Measurements from ENCODE around the gene BCL10.
"Not testable (repeated sequence)": the region's sequence is repeated elsewhere in the genome, so short reads cannot be mapped to it uniquely, and the experiment has no call there.

Gene BCL10

DNA sequence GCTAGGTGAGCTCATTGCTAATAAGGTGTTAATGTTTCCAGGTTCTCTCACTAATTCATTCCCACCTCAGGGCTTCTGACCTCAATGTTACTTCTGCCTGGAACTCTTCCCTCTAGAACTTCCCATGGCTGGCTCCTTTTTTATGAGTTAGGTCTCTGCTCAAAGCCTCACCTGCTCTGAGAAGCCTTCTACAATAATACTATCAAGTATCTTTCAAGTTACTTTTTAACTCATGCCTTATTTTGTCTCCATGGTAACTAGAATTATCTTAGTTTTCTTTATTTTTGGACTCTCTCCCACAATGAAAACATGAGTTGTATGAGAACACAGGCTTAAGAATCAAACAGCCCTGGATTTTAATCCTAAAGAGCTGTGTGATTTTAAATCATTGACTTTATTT is 13.4 kb downstream of the BCL10 start:
- no peak for DNase-seq

DNA sequence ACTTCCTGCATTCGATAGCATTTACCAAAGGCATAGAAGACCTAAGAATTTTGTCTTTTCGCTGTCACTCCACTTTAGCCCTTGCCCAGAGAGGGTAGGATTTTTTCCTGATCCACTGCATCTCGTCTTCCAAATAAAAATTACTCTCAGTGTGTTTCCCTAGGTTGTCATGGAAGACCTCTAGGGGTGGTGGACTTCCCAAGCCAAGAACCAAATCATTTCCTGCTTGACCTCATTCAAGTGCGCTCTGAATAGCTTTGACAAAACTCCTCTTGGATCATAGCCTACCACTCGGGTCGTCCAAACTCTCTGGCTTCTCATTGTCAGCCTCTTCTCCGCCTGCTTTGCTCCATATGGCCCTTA is 16.5 kb downstream of the BCL10 start:
- no peak for DNase-seq

DNA sequence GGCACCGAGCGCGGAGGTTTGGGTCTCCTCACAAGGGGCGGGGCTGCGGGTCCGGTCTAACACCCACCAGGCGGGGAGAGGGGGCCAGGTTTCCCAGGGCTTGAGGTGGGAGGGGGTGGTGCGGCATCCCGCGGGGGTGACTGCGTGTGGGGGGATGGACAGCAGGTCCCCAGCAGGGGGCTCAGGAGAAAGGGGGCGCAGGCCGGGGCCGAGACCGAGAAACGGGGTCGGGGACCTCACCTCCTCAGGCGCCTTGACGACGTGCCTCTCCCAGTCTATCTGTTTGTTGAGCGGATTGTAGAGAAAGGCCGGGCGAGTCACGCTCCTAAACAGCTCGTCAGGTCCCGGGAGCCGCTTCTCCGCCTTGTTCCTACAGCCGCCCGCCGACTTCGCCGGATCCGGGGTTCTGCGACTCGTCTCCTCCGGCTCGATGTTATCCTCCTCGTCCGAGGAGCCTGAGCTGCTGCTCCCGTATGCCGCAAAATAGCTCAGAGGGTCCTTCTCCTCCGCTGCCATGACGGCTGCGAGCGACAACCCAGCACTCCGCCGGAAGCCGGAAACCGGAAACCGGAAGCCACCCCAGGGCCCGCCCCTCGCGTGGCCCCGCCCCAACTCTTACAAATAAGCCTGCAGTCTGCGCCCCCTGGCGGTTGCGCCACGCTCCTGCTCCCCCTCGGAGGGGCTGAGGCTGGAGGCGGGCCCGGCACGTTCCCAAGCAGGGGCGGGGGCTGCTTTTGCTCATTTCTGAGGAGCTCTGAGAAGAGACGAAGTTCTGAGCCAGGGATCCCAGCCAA is 17.1 kb downstream of the BCL10 start, which contains the start of gene C1orf52:
TSS of gene C1orf52 (minus strand) at position 545 of the 794 bp plus-strand sequence. CDS start at position 516, 29 bp downstream.
- DNase-seq: peak; percentile 85

DNA sequence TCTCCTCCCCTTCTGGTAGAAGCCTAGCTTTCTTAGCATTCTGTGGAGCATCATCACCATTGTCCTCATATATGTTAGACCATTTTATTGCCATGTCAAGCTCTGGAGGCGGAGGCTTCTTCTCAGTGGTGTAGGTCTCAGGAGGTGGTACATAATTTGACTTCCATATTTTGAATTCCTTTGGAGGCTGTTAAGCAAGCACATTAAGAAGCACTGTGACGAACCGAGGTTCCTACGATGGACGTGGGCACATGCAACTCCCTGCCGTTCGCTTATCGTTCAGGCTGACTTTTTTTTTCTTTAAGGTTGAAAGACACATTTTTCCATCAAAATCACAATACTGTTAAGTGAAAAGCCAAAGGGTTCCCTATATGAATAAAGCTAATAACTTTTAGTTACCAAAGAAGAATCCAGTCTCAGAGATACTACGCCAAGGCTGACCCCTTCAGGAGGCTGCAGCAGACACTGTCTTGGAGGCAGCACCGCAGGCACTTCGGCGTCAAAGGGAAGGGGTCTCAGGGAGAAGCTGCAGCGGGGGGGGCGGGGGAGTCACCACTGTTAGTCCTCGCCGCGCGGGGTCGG is 17.8 kb downstream of the BCL10 start:
- DNase-seq: no peak

DNA sequence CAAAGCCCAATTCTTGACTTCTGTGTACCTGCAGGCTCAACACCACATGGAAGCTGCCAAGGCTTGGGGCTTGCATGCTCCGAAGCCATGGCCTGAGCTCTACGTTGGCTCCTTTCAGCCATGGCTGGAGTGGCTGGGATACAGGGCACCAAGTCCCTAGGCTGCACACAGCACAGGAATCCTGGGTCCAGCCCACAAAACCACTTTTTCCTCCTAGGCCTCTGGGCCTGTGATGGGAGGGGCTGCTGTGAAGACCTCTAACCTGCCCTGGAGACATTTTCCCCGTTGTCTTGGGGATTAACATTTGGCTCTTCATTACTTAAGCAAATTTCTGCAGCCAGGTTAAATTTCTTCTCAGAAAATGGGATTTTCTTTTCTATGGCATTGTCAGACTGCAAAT is 27.4 kb downstream of the BCL10 start:
- DNase-seq: not testable (repeated sequence)

DNA sequence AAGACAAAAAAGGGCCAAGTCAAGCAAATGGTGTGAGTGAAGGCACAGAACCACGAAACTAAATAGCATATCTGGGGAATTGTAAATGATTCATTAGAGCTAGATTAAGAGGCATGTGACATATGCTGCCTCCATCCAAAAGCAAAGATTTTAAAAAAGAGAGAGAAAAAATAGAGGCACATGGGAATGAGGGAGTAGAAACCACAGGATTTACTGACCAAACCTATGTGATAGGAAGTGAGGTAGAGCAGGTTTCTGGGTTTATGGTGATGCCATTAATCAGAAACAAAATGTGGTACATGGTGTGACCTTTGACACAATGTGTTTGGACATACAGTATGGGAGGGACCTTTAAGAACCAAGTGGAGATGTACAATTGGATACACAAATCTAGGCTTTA is 30.5 kb downstream of the BCL10 start:
- no peak for DNase-seq

DNA sequence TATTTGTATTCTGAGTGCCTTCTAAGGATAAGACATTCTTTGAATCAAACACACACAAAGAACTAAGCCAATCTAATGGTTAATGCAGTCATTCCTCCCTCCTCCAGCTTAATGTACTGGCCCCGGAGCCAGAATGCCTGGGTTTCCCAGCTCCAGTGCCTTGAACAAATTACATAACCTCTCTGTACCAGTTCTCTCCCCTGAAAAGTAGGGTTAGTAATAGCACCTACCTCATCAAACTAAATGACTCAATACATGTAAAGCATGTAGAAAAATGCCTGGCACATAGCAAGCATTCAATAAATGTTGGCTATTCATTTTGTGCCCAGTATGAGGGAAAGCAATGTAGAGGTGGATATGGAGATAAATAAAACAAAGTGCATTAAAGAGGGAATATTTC is 31.0 kb downstream of the BCL10 start:
- no peak for DNase-seq

DNA sequence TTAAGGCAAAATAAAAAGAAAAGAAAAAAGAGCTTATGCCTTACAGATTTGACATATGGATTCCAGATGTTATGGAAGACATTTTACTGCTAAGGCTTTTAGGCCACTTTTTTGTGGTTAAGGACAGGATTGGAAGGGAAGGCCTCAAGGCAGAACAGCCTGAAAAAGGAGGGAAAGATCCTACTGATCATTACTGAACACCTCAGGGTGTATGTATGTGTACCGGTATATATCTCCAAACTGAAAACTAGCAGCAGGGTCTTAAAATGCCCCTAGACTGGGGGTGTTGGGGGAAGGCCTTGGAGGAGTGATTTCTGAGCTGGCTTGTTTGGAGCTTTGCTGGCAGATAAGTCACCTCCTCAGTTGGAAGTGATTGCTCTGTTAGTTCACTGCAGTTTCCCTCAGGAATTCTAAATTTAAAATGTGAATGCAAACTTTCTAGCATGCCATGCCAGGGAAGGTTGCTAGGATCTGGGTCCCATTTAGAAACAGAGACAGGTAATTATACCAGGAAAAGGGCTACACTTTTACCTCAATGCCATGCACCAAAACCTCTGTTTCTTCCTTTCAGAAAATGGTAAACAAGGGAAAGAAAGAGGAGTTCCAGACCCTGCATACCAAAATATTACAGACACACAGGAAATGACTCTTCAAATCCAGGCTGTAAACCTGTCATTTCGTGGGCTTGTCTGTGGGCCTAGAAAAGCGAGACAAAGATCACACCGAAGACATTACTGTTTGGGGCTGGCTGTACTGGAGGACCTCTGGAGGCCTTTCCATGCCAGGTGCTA is 32.0 kb downstream of the BCL10 start:
- DNase-seq: peak; percentile 13

DNA sequence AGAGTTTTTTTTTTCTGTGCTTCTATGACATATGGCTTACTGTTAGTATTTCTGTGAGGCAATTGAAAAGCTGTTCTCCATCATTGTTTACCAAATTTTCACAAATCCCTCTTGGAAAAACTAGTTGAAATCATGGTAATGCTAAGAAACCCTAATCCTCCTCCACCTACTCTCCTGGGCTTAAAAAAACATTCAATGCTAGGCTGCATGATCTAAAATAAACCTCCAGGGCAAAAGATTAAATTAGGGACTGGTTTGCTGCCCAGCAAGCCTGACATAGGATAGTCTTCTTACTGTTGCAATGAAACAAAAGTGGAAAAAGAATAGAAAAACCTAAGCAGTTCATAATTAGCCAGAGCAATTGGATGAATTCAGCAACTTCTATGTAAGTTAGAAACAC is 33.1 kb downstream of the BCL10 start:
- no peak for DNase-seq

DNA sequence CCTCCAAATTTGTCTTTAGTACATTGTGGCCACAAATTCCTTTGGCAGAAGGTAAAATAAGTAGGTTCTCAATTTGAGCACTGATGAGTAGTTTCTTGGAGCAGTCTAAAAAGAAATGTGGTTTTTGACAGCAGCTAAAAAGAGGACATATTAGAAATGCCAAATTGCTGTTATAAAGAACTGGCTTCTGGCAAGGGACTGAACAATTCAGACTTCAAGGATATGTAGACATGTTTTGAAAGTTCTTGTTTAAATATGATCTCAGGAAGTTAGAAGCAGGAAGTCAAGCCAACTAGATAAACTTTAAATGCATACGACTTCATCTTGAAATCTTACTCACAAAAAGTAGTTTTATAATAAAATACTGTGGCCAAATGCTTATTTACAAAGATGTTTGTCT is 35.8 kb downstream of the BCL10 start:
- DNase-seq: no peak

DNA sequence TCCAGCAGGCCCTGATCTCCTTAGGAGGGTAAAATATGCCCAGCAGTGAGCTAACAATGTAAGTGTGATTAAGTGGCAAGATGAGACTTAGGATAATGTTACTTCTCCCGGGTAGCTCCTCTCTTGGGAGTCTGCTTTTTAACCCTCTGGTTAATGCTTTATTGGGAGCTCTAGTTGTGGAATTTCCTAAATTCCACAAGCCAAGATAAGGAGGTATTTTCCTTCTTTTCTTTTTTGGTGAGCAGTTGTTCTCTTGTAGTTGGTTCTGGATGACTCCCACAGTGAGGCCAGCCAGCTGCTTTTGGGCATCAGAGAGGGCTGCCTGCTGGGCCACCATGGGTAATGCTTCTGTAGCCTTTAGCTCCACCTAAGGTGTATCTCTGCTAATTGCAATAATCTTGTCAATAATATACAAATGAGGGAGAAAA is 36.2 kb downstream of the BCL10 start:
- no peak for DNase-seq

DNA sequence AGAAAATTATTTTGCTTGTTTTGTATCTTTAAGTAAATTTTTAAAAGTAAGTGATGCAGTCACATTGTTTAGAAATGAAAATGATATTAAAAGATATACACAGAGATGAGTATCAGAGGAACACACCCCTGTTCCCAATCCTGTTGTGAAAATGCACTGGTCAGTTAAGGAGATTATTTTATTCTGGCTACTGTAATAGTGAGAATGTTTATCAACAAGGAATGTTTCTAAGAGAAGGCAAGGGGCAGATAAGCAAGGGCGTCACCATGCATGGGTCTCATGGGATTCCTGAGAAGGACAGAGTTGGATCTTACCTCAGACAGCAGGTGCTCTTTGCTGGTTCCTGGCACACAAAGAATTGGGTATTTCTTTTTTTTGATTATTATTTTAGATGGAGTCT is 38.8 kb downstream of the BCL10 start:
- DNase-seq: no peak

DNA sequence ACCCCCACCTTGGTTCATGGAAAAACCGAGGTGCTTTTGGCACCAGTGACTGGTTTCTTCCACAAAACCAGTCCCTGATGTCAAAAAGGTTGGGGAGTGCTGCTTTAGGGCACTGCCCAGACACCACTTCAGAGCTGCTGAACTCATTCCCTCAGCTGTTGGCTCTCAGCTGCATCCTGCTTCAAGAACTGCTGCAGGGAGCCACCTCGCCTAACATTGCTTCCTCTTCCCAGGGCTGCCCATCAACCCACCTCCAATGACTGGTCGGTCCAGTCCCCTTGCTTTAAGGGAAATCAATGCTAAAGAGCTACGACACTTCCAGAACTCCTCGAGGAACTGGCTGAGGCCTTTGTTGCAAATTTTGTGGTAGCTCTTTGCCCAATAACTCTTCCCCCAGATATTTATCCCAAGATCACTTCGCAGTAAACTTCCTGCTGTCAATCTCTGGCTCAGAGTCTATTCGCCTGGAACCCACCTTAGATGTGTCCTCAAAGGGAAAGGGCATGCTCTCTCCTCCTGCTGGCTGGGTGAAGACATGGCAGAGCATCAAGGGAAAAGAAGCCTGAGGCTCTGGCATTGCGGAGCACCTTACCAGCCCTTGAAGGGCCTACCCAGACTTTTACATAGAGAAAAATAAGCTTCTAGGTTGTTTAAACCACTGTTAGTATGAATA is 46.0 kb downstream of the BCL10 start:
- no peak for DNase-seq

DNA sequence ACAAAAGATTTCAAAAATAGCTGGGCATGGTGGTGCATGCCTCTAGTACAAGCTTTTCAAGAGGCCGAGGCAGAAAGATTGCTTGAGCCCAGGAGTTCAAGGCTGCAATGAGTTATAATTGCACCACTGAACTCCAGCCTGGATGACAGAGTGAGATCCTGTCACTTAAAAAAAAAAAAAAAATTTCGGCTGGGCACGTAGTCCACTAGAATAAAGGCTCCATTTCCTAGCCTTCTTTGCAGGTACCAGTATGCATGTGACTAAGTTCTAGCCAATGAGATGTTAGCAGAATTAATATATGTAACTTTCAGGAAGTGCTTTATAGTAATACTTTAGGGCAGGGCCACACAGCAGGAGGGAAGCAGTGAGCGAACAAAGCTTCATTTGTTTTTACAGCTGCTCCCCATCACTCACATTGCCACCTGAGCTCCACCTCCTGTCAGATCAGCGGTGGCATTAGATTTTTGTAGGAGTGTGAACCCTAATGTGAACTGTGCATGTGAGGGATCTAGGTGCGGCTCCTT is 46.8 kb downstream of the BCL10 start:
- no peak for DNase-seq

DNA sequence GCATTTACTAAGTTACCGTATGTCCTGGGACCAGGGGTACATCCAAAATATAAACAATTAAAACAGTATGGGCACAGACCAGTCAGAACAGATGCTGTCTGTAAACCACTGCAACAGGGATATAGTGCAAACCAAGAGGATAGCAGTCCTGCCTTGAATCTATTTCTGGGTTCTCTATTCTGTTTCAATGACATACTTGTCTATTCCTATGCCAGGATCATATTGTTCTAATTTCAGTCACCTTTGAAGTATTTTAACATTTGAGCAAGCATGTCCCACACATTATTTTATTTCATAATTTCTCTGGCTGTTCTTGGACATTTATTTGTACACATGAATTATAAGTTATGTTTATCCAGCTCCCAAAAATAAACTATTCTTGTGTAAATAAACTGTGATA is 47.5 kb downstream of the BCL10 start:
- no peak for DNase-seq

DNA sequence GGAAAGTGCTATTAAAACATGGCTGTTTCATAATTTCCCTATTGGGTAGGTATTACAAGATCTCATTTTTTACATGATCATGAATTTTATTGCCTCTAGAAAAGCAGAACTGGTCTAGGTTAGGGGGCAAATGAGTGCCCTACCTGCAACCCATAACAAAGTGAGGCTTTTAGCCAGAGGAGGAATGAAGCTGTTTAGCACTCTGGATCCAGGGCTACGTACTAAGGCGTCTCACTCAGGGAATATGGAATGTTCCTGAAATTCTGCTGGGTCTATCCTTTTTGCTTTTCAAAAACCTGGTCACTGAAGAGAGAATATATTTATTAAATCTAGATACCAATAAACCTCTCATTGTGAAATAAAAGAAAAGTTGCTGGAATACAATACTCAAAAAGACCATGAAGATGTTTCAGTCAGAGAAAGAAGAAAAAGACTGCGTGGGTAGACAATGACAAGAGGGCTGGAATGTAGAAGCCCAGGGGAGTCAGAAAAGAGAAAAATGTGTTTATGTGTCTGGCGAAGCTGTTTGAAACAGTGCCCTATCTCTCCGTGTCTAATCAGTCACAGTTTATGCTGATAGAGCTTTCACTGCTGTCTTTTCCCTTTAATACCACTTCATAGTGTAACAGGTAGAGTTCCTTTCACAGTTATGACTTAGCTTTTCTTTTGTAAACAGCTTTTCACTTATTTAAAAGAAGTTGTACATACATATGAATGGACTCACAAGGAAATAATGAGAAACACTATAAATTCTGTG is 50.6 kb downstream of the BCL10 start:
- no peak for DNase-seq

DNA sequence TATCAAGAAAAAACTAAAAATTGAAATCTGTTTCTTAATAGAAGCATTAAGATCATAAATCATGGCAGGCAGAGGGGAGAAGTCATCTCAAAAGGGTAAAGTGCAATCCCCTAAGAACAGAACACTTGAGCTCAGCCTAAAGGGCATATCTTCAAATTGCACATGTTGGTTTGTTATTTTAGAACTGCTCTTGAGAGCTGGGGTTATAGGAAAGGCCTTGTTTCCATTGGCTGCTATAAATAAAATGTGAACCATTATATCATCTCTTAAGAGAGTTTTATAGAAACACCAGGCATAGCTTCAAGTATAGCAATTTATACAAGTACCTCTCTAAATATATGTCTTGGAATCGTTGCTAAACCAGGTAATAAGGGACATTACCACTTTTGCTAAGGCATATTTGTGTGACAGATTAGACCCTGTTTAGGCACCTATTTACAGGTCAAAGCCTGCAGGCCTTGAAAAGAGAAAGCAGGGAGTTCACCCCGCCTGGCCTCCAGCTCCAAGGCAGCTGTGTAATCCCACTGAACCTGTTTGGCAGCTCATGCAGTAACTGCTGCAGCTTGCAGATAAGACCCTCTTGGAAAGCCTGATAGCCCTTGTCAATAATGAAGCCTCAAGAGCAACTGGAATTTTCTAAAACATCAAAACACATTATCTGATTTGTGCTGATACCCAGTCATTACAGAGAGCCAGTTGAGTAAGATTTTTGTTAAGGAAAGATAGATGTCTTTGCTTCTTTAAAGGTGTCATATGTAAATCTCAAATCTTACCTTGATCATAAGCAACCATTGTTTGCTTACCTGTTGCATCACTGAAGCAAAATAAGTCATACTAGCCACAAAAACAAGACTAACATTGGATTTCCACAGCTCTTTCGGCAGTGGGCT is 51.5 kb downstream of the BCL10 start:
- no peak for DNase-seq

DNA sequence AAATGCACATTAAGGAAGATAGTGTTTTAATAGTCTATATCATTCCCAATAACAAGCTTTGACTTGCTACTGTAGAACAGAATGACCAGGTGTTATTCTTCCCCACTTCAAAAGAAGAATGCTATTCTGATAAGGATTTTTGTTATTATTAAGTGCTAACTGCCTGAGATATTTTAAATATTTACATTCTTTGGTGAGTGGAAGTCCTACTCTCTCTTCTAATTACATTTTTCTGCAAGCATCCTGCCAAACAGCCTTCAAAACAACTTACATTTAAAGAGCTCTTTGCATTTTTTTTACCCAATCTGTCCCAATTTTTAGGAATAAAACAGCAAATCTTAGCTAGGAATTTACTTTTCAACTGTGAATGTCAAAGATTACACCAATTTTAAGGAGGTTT is 52.1 kb downstream of the BCL10 start:
- no peak for DNase-seq

DNA sequence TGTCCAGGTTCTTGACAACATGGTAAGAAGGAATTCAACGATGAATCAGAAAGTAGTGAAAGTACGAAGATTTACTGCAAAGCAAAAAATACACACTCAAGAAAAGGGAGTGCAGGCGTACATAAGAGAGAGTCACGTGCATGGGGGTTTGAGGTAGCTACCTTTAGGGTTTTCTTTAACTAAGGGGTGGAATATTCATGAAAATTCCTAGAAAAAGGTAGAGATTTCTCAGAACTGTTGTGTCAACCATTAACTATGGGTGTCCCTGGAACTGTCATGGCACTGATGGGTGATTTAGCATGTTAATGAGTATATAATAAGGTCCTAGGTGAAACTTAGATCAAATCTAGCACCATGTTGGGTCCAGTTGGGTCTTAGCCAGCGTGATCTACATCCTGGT is 53.1 kb downstream of the BCL10 start:
- DNase-seq: no peak

DNA sequence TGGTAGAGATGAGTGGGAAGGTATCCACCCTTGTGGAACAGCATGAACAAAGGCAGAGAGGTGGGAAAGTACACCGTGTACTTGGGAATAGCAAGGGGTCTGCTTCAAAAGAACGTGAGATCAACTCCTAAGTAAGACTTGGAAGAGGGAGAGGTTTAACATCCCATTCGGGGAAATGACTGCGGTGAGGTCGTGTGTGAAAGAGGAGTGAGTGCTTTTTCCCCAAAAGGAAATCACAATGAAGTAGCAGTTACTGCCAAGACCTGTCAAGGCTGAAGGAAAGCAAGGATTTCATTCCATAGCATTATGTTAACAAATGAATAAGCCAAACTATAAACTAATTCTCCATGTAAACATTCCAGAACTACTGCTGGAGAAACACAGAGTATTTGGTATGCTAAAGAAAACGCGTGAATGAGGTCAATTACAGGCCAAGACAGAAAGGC is 55.7 kb downstream of the BCL10 start:
- DNase-seq: no peak

Measured in MV-4-11 (cell line).